GM12878 (cell line): ENCODE data around the gene KREMEN2. TPM values are rescaled to one million over a fixed set of nuclear protein-coding genes. Genes with fewer than 3 reads are reported as not detected.
A peak's percentile ranks its signal among the peaks of the same experiment; 100 is the strongest.

Experiments used
- BMI1 ChIP-seq: fragments of 450-650 bp; IDR thresholded peaks from 2 replicates; pipeline ENCODE4 v1.6.1; 2016; ENCODE audit warnings: mild to moderate bottlenecking, moderate library complexity, borderline replicate concordance
- E2F8 ChIP-seq: fragments of 450-650 bp; IDR thresholded peaks from 2 replicates; pipeline ENCODE4 v1.6.1; 2018; ENCODE audit warnings: mild to moderate bottlenecking, low read depth, moderate library complexity; ENCODE audit not compliant: partially characterized antibody
- EED ChIP-seq: sonication (generic); IDR thresholded peaks from 2 replicates; pipeline ENCODE4 v1.6.1; 2016; ENCODE audit warnings: antibody characterized with exemption, low read depth
- EGR1 ChIP-seq, 2 experiments: IDR thresholded peaks; 1 replicate in 1 of 2; 2 replicates in 1 of 2; pipeline ENCODE4 v1.6.1; 2011 to 2012; ENCODE audit warnings: low read depth in 2 of 2, low read length in 2 of 2, borderline replicate concordance in 1 of 2, mild to moderate bottlenecking in 1 of 2, moderate library complexity in 1 of 2
- EZH2 ChIP-seq: IDR thresholded peaks from 2 replicates; pipeline ENCODE4 v1.6.1; 2012; ENCODE audit warnings: low read depth, mild to moderate bottlenecking, control low read depth, inconsistent platforms, low read length, borderline replicate concordance; ENCODE audit not compliant: control insufficient read depth
- NKRF ChIP-seq: fragments of 450-650 bp; conservative IDR thresholded peaks from 2 replicates; pipeline ENCODE4 v1.6.1; 2017; ENCODE audit warnings: mild to moderate bottlenecking, moderate library complexity
- NRF1 ChIP-seq: conservative IDR thresholded peaks from 2 replicates; pipeline ENCODE4 v1.6.1; 2011; ENCODE audit warnings: mild to moderate bottlenecking, low read depth, low read length, improper control_type of control experiment
- SIX5 ChIP-seq: IDR thresholded peaks from 2 replicates; pipeline ENCODE4 v1.6.1; 2011; ENCODE audit warnings: mild to moderate bottlenecking, low read depth, low read length, moderate library complexity; ENCODE audit not compliant: severe bottlenecking
- SMAD1 ChIP-seq: fragments of 450-650 bp; IDR thresholded peaks from 2 replicates; pipeline ENCODE4 v1.6.1; 2018; ENCODE audit warnings: mild to moderate bottlenecking, low read depth; ENCODE audit not compliant: partially characterized antibody
- SREBF2 ChIP-seq: IDR thresholded peaks from 2 replicates; pipeline ENCODE4 v1.6.1; 2012; ENCODE audit warnings: mild to moderate bottlenecking, low read length
- STAT1 ChIP-seq: fragments of 450-650 bp; conservative IDR thresholded peaks from 2 replicates; pipeline ENCODE4 v1.6.1; 2014; ENCODE audit warnings: antibody characterized with exemption, mild to moderate bottlenecking
- ZSCAN29 ChIP-seq: fragments of 450-650 bp; IDR thresholded peaks from 2 replicates; pipeline ENCODE4 v1.6.1; 2017; ENCODE audit warnings: mild to moderate bottlenecking, moderate library complexity
- polyA plus RNA-seq, 11 experiments: library from polyadenylated mRNA; depleted of rRNA in 4 of 11; unstranded in 6 of 11; stranded (reverse) in 5 of 11; fragments of >200 nt; fragmentation: Nextera tagmentation in 4 of 11; fragmentation: Illumina TruSeq in 1 of 11; extraction: Ambion mirVana in 4 of 11; extraction: Trizol in 1 of 11; gene quantifications; 1 replicate in 1 of 11; 2 replicates in 10 of 11; pipeline versions ENCODE4 v1.2.1 to v1.2.3, GENCODE V29; 2011 to 2016; ENCODE audit warnings: inconsistent platforms in 2 of 11, missing spikeins in 2 of 11, low read depth in 1 of 11
- total RNA-seq, 4 experiments: library from RNA; depleted of rRNA in 3 of 4; stranded (reverse); fragments of >200 nt in 3 of 4; fragmentation: Illumina TruSeq in 1 of 4; extraction: Trizol in 1 of 4; gene quantifications; 2 replicates each; pipeline versions ENCODE4 v1.2.1 to v1.2.3, GENCODE V29; 2013 to 2021
- TF ChIP-seq, protein P1 (sequence below): IDR thresholded peaks from 2 replicates; pipeline ENCODE4 v1.6.1; 2011; ENCODE audit warnings: borderline replicate concordance, low read depth, mild to moderate bottlenecking, moderate library complexity, low read length; ENCODE audit not compliant: insufficient read depth, poor library complexity, severe bottlenecking
- TF ChIP-seq, protein P2 (sequence below): fragments of 450-650 bp; IDR thresholded peaks from 2 replicates; pipeline ENCODE4 v1.6.1; 2018; ENCODE audit warnings: borderline replicate concordance, mild to moderate bottlenecking; ENCODE audit not compliant: partially characterized antibody
- TF ChIP-seq, protein P3 (sequence below): fragments of 450-650 bp; IDR thresholded peaks from 2 replicates; pipeline ENCODE4 v1.6.1; 2017; ENCODE audit warnings: mild to moderate bottlenecking, moderate library complexity

The KREMEN2 gene
- total and polyA plus RNA-seq, 10 of the 15 experiments (the other 5 are each of a cell fraction or from before 2014, with no cell fraction given) = 0.06 to 3.7 (median 0.83) TPM; not detected in 2

- TF ChIP-seq BMI1 (no peak), NKRF (peak; percentile 98), STAT1 (no peak), NRF1 (peak; percentile 21; the same call in 1 of the 2 replicates), EED (no peak), SREBF2 (no peak), EZH2 (no peak), EGR1 (IDR thresholded peaks at IDR 0.05; ENCODE audit: borderline replicate concordance in 1 of 2, low read depth in 2 of 2, low read length in 2 of 2) (peak; percentile 80 to 97), SIX5 (no peak), ZSCAN29 (no peak), E2F8 (peak; percentile 78), SMAD1 (no peak)
- TF ChIP-seq, protein P1, sequence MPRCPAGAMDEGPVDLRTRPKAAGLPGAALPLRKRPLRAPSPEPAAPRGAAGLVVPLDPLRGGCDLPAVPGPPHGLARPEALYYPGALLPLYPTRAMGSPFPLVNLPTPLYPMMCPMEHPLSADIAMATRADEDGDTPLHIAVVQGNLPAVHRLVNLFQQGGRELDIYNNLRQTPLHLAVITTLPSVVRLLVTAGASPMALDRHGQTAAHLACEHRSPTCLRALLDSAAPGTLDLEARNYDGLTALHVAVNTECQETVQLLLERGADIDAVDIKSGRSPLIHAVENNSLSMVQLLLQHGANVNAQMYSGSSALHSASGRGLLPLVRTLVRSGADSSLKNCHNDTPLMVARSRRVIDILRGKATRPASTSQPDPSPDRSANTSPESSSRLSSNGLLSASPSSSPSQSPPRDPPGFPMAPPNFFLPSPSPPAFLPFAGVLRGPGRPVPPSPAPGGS = no peak
- TF ChIP-seq, protein P2, sequence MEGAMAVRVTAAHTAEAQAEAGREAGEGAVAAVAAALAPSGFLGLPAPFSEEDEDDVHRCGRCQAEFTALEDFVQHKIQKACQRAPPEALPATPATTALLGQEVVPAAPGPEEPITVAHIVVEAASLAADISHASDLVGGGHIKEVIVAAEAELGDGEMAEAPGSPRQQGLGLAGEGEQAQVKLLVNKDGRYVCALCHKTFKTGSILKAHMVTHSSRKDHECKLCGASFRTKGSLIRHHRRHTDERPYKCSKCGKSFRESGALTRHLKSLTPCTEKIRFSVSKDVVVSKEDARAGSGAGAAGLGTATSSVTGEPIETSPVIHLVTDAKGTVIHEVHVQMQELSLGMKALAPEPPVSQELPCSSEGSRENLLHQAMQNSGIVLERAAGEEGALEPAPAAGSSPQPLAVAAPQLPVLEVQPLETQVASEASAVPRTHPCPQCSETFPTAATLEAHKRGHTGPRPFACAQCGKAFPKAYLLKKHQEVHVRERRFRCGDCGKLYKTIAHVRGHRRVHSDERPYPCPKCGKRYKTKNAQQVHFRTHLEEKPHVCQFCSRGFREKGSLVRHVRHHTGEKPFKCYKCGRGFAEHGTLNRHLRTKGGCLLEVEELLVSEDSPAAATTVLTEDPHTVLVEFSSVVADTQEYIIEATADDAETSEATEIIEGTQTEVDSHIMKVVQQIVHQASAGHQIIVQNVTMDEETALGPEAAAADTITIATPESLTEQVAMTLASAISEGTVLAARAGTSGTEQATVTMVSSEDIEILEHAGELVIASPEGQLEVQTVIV = no peak
- TF ChIP-seq, protein P3, sequence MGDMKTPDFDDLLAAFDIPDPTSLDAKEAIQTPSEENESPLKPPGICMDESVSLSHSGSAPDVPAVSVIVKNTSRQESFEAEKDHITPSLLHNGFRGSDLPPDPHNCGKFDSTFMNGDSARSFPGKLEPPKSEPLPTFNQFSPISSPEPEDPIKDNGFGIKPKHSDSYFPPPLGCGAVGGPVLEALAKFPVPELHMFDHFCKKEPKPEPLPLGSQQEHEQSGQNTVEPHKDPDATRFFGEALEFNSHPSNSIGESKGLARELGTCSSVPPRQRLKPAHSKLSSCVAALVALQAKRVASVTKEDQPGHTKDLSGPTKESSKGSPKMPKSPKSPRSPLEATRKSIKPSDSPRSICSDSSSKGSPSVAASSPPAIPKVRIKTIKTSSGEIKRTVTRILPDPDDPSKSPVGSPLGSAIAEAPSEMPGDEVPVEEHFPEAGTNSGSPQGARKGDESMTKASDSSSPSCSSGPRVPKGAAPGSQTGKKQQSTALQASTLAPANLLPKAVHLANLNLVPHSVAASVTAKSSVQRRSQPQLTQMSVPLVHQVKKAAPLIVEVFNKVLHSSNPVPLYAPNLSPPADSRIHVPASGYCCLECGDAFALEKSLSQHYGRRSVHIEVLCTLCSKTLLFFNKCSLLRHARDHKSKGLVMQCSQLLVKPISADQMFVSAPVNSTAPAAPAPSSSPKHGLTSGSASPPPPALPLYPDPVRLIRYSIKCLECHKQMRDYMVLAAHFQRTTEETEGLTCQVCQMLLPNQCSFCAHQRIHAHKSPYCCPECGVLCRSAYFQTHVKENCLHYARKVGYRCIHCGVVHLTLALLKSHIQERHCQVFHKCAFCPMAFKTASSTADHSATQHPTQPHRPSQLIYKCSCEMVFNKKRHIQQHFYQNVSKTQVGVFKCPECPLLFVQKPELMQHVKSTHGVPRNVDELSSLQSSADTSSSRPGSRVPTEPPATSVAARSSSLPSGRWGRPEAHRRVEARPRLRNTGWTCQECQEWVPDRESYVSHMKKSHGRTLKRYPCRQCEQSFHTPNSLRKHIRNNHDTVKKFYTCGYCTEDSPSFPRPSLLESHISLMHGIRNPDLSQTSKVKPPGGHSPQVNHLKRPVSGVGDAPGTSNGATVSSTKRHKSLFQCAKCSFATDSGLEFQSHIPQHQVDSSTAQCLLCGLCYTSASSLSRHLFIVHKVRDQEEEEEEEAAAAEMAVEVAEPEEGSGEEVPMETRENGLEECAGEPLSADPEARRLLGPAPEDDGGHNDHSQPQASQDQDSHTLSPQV = no peak
These were observed 4.9 kb downstream of the KREMEN2 start, which contains the start of gene PAQR4 (continued) for GRCh38 chr16:2968738-2969544.
